ENCODE data around the gene CCM2.

Gene CCM2

DNA sequence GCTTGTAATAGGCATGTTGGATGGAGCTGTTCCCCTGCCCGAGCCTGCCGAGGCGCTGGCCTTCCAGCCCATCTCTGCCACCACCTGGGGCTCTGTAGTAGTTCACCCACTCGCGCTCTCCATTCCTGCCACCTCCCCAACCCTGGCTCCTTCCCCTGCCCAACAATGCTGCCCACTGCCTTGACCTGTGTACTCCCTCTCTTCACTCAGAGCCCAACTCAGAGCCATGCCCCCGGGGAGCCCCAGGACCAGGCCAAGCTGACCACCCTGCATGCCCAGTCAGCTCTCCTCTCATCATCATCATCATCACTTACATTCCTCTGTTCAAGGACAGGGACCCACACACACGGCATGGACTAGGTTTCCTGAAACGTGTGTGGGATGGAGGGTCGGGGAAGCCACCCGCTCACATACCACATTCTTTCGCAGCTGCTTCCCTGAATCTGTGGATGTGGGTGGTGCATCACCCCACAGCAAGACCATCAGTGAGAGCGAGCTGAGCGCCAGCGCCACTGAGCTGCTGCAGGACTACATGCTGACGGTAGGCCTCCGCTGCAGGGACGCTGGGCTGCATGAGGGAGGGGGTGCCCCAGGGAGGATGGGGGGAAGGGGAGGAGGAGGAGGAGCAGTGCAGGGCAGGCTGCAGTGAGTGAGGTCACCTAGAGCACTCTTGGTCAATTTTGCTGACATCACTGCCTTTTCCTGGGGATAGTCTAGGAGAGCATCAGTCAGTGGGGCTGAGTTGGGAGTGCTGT, 73.2 kb downstream of the CCM2 start:
- H3K27ac ChIP-seq: peak overlapping the region; percentile 84
- TF ChIP-seq, protein P1, sequence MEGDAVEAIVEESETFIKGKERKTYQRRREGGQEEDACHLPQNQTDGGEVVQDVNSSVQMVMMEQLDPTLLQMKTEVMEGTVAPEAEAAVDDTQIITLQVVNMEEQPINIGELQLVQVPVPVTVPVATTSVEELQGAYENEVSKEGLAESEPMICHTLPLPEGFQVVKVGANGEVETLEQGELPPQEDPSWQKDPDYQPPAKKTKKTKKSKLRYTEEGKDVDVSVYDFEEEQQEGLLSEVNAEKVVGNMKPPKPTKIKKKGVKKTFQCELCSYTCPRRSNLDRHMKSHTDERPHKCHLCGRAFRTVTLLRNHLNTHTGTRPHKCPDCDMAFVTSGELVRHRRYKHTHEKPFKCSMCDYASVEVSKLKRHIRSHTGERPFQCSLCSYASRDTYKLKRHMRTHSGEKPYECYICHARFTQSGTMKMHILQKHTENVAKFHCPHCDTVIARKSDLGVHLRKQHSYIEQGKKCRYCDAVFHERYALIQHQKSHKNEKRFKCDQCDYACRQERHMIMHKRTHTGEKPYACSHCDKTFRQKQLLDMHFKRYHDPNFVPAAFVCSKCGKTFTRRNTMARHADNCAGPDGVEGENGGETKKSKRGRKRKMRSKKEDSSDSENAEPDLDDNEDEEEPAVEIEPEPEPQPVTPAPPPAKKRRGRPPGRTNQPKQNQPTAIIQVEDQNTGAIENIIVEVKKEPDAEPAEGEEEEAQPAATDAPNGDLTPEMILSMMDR (conservative IDR thresholded peaks at IDR 0.05): no peak

GRCh38 chr7:45073786-45074527, 74.0 kb downstream of the CCM2 start:
- peak overlapping the region; percentile 84 for H3K27ac ChIP-seq
- TF ChIP-seq, protein P1 (conservative IDR thresholded peaks at IDR 0.05): no peak

DNA sequence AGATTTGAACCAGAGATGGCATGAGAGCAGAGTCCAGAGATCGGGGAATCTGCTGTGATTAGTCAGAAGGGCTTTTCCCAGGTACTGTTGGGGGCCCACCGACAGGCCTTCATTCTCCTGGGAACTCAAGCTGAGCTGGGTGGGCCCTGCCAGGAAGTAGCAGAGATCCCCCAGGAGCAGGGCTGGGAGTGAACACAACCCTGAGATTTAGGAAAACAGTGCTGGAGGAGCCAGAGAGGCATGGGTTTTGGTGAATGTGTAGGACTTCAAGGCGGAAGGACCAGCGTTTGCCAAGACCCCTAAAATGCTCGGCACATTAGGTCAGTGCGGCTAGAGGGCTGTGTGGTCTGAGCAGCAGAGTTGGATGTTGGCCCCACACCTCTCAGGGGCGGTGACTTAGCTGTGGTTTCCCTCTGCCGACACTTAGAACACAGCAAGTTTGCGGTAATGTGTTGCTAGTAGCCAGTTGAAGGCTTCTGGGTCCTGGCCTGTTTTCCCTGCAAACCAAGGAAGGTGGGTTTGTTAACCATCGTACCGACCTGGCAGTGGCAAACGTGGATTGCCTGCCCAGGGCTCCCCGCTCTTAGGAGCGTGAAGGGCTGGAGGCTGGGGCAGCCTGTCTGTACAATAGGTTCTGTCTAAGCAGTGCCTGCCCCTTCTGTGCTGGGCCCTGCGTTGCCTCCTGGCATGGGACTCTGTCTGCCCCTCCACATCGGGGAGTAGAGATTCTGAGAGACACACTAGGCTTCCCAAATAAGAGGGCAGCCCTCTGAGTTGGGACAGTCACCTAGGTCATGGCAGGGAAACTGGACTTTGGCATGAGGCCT, 74.7 kb downstream of the CCM2 start:
- H3K27ac ChIP-seq: peak overlapping the region; percentile 84
- TF ChIP-seq, protein P1 (conservative IDR thresholded peaks at IDR 0.05): no peak

DNA sequence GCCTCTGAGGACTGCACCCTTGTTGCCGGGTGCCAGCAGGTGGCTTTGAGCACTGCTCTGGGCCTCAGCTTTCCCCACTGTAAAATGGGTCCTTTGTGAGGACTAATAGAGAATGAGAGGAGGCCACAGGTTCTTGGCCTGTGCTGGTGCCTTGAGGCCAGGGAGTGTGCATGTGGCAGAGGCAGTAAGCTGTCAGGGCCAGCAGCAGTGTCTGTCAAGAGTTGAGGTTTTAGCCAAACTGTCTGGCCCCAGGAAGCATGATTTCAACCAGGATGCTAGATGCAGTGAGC, 75.3 kb downstream of the CCM2 start:
- TF ChIP-seq, protein P1 (conservative IDR thresholded peaks at IDR 0.05): no peak
- peak overlapping the region; percentile 84; the same call in 1 of the 2 replicates for H3K27ac ChIP-seq

DNA sequence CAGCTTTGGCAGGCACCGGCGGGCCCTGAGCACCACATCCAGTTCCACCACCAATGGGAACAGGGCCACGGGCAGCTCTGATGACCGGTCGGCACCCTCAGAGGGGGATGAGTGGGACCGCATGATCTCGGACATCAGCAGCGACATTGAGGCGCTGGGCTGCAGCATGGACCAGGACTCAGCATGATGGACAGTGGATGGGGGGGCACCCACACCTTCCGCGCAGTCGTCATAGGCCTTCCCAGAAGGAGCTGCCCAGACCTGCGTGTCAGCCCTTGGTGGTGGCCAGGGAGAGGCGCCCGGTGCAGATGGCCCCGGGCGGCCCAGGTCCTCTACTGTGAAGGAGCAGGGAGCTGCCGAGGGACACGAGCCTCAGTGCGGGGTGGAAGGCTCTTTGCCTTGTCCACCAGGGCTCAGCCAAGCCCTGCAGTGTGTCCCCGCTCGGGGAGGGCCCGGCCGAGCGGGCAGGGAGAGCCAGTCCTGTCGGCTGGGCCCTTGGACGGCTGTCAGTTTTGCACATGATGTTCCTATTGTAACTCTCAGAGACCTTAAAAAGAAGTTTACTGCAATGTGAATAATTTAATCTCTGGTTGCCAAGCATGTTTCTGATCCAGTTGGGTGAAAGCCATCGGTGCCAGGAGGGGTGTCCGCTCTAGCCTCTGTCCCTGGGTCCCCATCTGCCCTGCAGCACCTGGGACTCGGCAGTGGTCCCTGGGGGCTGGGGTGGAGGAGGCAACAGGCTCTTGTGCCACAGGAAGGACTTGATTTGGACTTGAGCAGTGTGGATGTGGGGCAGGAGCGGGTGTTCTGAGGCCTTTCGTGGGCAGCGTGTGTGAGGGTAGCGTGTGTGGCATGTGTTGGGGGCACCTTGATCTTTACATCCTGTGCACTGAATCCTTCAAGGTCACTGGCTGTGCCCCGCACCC, 76.1 kb downstream of the CCM2 start:
- TF ChIP-seq, protein P1 (conservative IDR thresholded peaks at IDR 0.05): no peak
- H3K27ac ChIP-seq: no peak overlapping the region; the same call in 1 of the 2 replicates

- TF ChIP-seq, protein P1 (conservative IDR thresholded peaks at IDR 0.05): no peak
- H3K27ac ChIP-seq: no peak overlapping the region
These were observed 76.9 kb downstream of the CCM2 start for GRCh38 chr7:45076946-45077345.

Measured in VCaP (cell line).